H54 (cell line): ENCODE results near the gene DLX1.
"Not testable (repeated sequence)": the region's sequence is repeated elsewhere in the genome, so short reads cannot be mapped to it uniquely, and the experiment has no call there.

Experiments
- DNase-seq: peaks from one replicate; pipeline ENCODE4 v3.0.0; 2011; ENCODE audit warnings: low spot score, mixed read lengths; ENCODE audit not compliant: insufficient read length
- FAIRE-seq: peaks from 3 replicates; lab custom pipeline; 2011; peaks lifted over from hg19 to GRCh38; lab: Jason Lieb, UNC
- POLR2A ChIP-seq: IDR thresholded peaks from 2 replicates; pipeline ENCODE4 v1.6.1; 2011; ENCODE audit warnings: low read depth, mild to moderate bottlenecking, low read length

DLX1 gene

DNA sequence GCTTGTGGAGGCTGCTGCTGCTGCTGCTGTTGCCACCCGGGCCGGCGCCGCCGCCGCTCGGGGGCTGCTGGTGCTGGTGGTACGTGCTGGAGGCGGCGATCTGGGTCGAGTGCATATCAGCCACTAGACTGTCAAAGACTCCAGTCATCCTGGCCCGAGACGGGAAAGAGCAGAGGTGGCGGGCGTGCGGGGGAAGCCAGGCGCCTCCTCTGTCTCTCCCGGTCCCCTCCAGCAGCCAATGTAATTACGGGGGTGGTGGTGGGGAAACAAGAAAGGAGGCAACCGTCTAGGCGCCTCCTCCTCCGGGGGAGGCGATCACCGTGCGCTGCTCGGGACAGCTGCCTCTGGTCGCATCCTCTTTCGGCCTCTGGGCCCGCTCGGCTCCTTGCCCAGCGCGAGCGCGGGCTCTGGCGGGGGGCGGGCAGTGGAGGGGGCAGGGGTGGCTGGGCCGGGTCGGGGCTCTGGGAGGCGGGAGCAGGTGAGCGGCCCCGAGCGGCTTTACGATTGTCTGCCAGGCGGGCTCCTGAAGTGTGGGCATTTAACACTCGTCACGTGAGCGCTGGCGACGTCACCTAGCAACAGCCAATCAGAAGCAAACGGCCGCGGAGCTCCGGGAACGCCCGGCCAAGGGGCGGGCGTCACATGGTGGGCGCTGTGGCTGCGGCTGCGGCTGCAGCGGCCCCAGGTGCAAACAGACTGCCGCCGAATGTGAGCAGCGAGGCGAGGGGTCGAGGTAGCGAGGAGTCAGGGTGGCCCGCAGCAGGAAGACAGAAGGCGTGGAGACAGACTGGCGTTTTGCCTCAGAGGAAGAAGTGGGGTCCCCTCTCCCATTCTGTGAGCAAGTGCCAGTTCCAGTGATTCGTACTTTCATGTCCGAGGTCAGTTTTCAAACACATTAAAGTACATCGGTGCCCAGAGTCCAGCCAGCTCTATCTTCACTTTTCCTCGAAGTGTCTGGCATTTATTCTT is 17.4 kb downstream of the DLX1 start, which contains the start of gene DLX2:
Gene DLX2 (minus strand): TSS at position 510 of the 969 bp plus-strand sequence. CDS start 362 bp downstream, at position 148.
- FAIRE-seq: no peak
- peak; percentile 85 for DNase-seq
- TF ChIP-seq POLR2A: peak; percentile 34; the same call in 1 of the 2 replicates

DNA sequence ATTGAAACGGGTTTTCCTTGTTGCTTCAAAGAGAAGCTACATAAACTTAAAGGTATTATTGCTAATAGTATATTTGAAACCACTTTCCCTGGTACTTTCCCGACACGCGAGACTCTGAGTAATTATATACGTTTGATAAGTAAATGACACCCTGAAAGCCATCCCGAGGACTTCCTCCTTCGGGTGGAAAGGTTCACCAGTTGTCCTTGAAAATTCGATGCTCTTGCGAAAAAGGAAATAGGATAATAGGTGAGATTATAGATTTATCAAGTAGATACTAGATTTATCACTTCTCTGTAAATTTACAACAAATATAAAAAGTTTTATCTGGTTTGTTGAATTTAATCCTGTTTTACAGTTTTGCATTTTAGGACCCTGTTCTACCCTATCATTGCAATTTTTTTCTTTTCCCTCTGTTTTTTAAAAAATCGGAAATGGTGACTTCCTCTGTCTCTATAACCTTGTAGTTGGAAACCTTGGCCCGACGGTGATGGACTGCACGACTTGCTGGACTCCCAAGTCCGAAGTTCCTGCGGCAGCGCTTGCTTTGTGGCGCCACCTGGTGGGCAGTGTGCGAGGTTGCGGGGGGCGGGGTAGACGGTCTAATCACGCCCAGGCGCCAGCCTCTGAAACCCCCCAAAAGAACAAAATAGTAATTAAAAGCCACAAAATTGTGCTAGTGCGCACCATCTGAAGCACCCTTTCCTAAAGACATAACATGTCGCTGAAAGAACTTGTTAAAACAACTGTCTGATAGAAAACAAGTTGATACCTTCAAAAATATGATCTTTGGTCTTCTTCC is 18.4 kb downstream of the DLX1 start:
- TF ChIP-seq POLR2A: no peak
- no peak for FAIRE-seq
- peak; percentile 83 for DNase-seq

DNA sequence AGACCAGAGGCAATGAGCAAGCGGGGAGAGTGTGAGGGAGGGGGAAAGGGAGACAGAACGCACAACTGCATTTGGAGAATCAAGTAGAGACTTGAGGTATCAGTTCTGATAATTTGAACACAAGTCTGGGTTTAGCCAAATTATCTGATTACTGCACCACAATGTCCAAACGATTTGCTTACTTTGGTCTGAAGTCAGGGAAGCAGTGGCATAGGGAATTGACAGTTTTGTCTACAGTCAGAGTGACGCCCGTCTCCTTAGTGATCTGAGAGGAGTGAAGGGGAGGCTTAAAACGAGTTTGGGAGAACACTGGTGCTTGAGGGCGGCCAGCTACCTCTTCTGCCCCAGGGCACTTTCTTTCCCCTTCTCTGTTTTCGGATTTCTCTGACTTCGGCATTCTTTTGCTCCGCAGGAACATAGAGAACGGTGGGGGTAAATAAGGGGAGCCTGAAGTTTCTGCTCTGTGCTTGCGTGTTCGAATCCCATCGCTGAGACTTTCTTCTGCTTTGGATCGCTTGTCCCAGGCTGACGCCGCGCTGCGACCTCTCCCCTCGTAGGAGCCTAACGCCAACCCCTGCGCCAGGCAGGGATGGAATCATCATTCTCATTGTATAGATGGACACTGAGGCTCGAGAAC is 20.3 kb downstream of the DLX1 start:
- TF ChIP-seq POLR2A: no peak
- DNase-seq (no peak), FAIRE-seq (no peak)

DNA sequence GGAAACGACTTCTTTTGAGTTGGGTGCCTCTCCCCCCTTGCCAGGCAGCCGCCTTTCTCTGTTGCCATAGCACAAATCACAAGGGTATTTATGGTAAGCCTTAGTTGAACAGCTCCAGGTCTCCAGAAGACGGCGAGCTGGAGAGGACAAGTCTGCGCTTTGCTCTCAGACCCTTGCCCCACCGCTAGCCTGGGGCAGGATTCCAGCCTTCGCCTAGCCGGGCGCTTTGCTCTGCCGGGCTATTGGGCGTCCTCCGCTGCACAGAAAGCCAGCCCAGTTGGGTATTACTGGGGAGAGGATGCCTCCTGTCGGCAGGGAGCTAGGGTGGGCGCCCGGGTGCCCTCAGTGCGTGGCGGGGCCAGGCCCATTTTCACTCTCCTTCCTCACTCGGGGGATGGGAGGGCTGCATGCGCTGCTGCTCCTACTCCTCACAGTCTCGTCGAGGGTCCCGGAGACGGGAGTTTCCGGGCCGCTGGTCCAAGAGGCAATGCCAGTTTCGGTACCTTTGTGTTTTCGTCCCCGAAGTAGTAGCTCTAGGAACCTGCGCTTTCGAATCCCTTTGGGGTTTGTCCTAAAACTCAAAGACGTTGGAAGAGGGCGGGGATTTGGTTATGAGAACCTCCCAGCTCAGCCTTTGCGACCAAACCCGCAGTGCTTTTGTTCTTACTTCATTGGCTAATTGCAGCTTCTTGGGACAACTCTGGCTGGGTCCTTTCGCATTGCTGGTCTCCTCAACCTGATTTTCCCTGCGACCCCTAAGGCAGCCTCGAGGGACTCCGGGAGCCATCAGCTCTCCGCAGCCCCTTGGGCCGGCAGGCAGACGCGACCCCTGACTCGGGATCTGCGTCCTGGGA is 21.0 kb downstream of the DLX1 start:
- no peak; the same call in 1 of the 2 replicates for TF ChIP-seq POLR2A
- DNase-seq (no peak), FAIRE-seq (no peak)

DNA sequence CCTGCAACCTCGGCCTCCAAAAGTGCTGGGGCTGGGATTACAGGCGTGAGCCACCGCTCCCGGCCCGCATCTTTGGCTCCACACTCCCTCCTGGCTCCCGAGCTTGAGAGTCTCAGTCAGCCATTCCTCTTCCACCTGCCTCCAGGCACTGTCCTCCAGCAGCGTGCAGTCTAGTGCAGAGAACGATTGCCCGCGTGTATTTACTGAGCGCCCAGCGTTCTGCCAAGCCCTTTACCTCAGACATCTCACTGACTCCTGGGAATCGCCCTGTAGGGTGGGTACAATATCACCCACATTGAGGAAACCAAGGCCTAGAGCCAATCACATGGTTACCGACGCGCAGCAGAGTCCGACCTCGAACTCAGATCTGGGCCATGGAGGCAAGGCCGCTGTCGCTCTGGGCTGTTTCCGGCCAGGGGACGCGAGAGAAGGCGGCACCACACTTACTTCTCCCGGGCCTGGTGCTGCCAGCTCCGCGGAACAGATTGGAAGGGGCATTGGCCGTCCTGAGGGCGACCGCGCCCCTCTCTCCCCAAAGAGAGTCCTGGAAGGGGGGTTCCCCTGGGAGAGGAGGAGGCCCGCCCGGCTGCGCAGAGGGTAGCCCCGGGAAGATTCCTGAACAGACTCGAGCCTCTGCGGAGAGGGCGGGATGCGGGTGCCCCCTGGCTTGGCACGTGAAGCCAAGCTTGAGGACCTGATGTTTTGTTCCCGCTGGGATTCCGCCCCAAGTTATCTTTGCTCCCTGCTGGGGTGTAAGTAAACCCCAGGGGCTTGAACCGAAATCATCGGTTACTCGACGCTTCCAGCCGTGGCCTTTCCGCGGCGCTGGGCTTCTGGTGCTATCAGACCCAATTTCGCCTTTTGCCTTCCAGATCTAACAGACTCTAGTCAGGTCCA is 22.6 kb downstream of the DLX1 start:
- no peak for FAIRE-seq

DNA sequence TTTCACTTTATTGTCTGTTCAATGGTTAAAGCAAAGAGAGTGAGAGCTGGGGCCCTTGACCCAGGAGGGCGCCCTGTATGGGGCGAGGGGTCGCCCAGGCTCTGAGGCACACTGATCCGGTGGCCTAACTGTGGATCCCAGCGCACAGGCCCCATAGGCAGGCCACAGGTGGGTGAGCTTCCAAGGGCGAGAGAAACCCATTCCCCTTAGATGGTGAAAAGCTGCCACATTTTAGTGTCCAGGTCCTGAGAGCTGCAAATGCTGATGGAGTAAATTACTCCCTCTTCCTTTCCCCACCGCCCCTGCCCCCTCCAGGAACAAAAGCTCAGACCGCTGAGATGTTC is 23.3 kb downstream of the DLX1 start:
- no peak for FAIRE-seq

More for the DNA sequence above, 22.6 kb downstream of the DLX1 start:
- DNase-seq: no peak
- TF ChIP-seq POLR2A: no peak

DNA sequence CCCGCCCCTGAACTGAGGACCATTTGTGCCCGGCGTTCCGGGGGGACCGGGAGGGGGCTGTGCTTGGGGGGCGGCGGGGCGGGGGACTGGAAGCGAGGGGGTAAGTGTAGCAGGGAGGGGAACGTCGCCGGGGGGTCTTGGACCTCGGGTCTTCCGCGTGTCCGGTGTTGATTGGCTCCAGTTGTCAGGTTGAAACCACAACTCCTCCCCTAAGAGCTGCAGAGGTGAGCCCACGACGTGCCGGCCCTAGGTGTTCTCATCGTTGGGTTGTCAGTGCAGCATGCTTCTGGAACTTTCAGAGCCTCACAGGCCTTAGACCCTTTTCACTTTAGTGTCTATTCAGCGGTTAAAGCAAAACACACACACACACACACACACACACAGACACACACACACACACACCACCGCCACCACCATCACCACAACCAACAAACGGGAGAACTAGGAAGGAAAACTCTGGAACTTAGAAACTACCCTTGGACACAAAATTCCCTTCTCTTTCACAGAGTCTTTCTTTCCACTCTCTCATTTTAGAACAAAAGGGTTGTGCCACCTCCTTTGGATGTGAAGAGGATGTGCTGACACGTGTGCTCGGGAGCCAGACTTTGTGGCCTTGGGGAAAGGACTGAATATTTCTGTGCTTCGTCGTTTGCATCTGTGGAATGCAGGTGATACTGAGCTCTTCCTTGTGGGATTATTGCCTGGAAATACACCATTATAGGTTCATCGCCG is 24.1 kb downstream of the DLX1 start:
- no peak for TF ChIP-seq POLR2A
- FAIRE-seq (no peak), DNase-seq (no peak)

More for the DNA sequence above, 23.3 kb downstream of the DLX1 start:
- TF ChIP-seq POLR2A: no peak
- DNase-seq: no peak

DNA sequence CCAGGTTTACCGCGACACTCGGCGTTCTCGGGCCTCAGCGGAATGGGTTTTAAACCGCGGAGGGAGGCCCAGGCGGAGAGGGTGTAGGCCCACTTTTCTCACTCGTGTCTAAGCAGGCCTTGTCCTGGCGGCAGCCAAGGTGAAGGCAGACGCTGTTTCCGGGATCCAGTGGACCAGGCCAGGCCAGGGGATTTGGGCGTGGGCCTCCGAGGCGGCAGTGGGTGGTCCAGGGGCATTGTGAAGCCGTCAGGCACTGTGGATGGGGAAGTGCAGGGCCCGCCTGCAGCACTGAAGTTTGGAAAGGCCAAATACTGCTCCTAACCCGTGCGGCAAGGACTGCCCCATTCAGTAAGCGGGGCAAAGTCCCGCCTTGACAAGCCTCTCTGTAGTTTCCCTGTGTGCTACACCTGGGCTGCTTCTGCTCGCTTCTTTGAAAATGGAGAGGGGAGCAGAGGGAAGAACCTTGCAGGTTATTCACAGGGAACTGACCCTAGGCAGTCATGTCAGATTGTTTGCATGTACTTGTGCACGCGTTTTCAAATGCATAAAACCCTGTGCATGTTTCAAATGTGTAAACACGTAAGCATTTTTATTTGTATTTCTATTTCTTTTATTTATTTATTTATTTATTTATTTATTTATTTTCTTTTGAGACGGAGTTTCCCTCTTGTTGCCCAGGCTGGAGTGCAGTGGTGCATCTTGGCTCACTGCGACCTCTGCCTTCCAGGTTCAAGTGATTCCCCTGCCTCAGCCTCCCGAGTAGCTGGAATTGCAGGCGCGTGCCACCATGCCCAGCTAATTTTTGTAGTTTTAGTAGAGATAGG is 24.9 kb downstream of the DLX1 start:
- DNase-seq (no peak), FAIRE-seq (no peak)
- TF ChIP-seq POLR2A: no peak

DNA sequence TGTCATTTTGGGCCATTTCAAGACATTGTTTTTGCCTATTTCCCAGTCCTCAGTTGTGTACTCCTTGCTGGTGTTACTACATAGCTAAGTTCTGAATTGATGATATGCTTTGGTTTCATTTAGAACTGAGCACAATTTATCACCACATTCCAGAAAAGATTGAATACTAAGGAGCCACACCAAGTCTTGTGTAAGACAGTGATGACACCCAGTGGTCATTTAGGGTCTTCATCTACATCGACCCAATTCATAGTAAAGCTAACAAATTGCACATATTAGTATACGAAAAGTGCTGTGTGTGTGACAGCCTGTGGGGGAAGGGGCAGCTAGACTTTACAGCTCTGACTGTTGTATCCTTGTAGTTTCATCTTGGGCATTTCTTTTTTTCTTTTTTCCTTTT is 28.3 kb downstream of the DLX1 start:
- no peak for TF ChIP-seq POLR2A
- FAIRE-seq (peak; percentile 88), DNase-seq (no peak)

DNA sequence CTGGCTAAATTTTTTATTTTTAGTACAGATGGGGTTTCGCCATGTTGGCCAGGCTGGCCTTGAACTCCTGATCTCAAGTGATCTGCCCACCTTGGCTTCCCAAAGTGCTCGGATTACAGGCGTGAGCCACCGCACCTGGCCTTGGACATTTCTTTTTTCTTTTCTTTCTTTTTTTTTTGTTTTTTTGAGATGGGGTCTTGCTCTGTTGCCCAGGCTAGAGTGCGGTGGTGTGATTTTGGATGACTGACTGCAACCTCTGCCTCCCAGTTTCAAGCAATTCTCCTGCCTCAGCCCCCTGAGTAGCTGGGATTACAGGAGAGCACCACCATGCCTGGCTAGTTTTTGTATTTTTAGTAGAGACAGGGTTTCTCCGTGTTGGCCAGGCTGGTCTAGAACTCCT is 28.9 kb downstream of the DLX1 start:
- not testable (repeated sequence) for FAIRE-seq, DNase-seq

DNA sequence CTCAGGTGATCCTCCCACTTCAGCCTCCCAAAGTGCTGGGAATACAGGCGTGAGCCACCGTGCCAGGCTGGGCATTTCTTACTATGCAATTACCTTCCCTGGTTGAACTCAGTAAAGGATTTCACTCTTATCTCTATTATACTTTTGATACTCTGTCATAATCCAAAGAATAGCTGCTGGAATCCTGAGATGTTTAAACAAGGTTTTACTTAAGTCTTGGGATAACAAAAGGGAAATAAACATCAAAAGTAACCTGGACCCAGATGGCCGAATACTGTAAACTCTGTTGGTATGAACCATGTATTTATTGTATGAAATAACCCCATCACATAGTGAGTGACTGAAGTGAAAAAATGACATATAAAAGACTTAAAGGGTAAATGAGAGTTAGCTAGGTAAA is 29.3 kb downstream of the DLX1 start:
- FAIRE-seq (no peak), DNase-seq (no peak)
- TF ChIP-seq POLR2A: no peak
